Parathyroid adenoma (tissue), 2 donors: ENCODE measurements around the gene CTBP1.

ENCODE experiments used
- H2AFZ ChIP-seq: fragments of 300-600 bp; sonication (generic); one replicate; pipeline ENCODE4 v1.7.0; 2017; ENCODE audit warnings: antibody characterized with exemption, mild to moderate bottlenecking
- H3K27ac ChIP-seq: fragments of 300-600 bp; sonication (generic); one replicate; pipeline ENCODE4 v1.7.0; 2017
- H3K27me3 ChIP-seq: fragments of 300-600 bp; sonication (generic); one replicate; pipeline ENCODE4 v1.7.0; 2017; ENCODE audit warnings: low read length; ENCODE audit not compliant: control insufficient read depth, insufficient read depth
- H3K36me3 ChIP-seq: fragments of 300-600 bp; sonication (generic); one replicate; pipeline ENCODE4 v1.7.0; 2017; ENCODE audit warnings: low read length; ENCODE audit not compliant: control insufficient read depth, insufficient read depth
- H3K4me1 ChIP-seq: fragments of 300-600 bp; sonication (generic); one replicate; pipeline ENCODE4 v1.7.0; 2017; ENCODE audit warnings: control low read depth
- H3K4me2 ChIP-seq: fragments of 300-600 bp; sonication (generic); one replicate; pipeline ENCODE4 v1.7.0; 2017; ENCODE audit warnings: low read length
- H3K4me3 ChIP-seq: fragments of 300-600 bp; sonication (generic); one replicate; pipeline ENCODE4 v1.7.0; 2017; ENCODE audit warnings: low read depth, low read length
- H3K79me2 ChIP-seq: fragments of 300-600 bp; sonication (generic); one replicate; pipeline ENCODE4 v1.7.0; 2017; ENCODE audit warnings: control low read depth
- H3K9ac ChIP-seq: fragments of 300-600 bp; sonication (generic); one replicate; pipeline ENCODE4 v1.7.0; 2017; ENCODE audit warnings: mild to moderate bottlenecking
- H3K9me3 ChIP-seq: fragments of 300-600 bp; sonication (generic); one replicate; pipeline ENCODE4 v1.7.0; 2017; ENCODE audit warnings: low read length; ENCODE audit not compliant: control insufficient read depth
- CTCF ChIP-seq: fragments of 300-600 bp; sonication (generic); IDR thresholded peaks from one replicate; pipeline ENCODE4 v1.7.0; 2017; ENCODE audit warnings: antibody characterized with exemption, mild to moderate bottlenecking
- donor health status: primary hyperparathyroidism.

Gene CTBP1

GRCh38 chr4:1198098-1198844 is 50.7 kb downstream of the CTBP1 start:
- no peak overlapping the region for H2AFZ ChIP-seq
- no peaks in the 10 kb centered on the region for H3K36me3 ChIP-seq
- no peak overlapping the region for H3K4me2 ChIP-seq
- no peak overlapping the region for H3K27ac ChIP-seq
- H3K9me3 ChIP-seq = no peaks in the 10 kb centered on the region
- no peaks in the 10 kb centered on the region for H3K27me3 ChIP-seq
- no peaks in the 10 kb centered on the region for H3K4me1 ChIP-seq
- H3K4me3 ChIP-seq = no peak overlapping the region
- H3K9ac ChIP-seq = no peak overlapping the region
- no peak for TF ChIP-seq CTCF
- no peaks in the 10 kb centered on the region for H3K79me2 ChIP-seq

GRCh38 chr4:1196421-1197183 is 52.3 kb downstream of the CTBP1 start:
- no peak overlapping the region for H2AFZ ChIP-seq
- no peaks in the 10 kb centered on the region for H3K9me3 ChIP-seq
- no peak overlapping the region for H3K27ac ChIP-seq
- TF ChIP-seq CTCF = no peak
- H3K4me2 ChIP-seq = no peak overlapping the region
- no peak overlapping the region for H3K4me3 ChIP-seq
- no peaks in the 10 kb centered on the region for H3K27me3 ChIP-seq
- no peak overlapping the region for H3K9ac ChIP-seq
- H3K79me2 ChIP-seq = no peaks in the 10 kb centered on the region
- H3K36me3 ChIP-seq = no peaks in the 10 kb centered on the region
- H3K4me1 ChIP-seq = peaks cover 9% of the 10 kb centered on the region

GRCh38 chr4:1195891-1196401 is 53.0 kb downstream of the CTBP1 start:
- Histone ChIP-seq H3K79me2 (no peaks in the 10 kb centered on the region), H3K27ac (no peak overlapping the region), H3K4me1 (peaks cover 9% of the 10 kb centered on the region), H3K4me2 (no peak overlapping the region), H3K9me3 (no peaks in the 10 kb centered on the region), H3K27me3 (no peaks in the 10 kb centered on the region), H3K9ac (no peak overlapping the region), H3K4me3 (no peak overlapping the region), H2AFZ (no peak overlapping the region), H3K36me3 (no peaks in the 10 kb centered on the region)
- no peak for TF ChIP-seq CTCF

GRCh38 chr4:1195109-1195671 is 53.7 kb downstream of the CTBP1 start:
- Histone ChIP-seq H3K4me2 (no peak overlapping the region), H3K27me3 (no peaks in the 10 kb centered on the region), H3K4me3 (no peak overlapping the region), H2AFZ (no peak overlapping the region), H3K9me3 (no peaks in the 10 kb centered on the region), H3K36me3 (no peaks in the 10 kb centered on the region), H3K9ac (no peak overlapping the region), H3K27ac (no peak overlapping the region), H3K4me1 (peaks cover 9% of the 10 kb centered on the region), H3K79me2 (no peaks in the 10 kb centered on the region)
- no peak for TF ChIP-seq CTCF
